Epidermal melanocyte (primary cell): ENCODE measurements around the gene TTC22.
A peak's percentile ranks its signal among the peaks of the same experiment; 100 is the strongest.

Experiments
- DNase-seq: peaks from one replicate; pipeline ENCODE4 v3.0.0; 2011; ENCODE audit warnings: low spot score; ENCODE audit not compliant: insufficient read length

The TTC22 gene

GRCh38 chr1:54808443-54809207 is 7.5 kb upstream of the TTC22 start:
- DNase-seq = no peak

- no peak for DNase-seq
Measured at GRCh38 chr1:54807756-54808155, 6.6 kb upstream of the TTC22 start.

GRCh38 chr1:54806931-54807611 is 5.9 kb upstream of the TTC22 start:
- no peak for DNase-seq

GRCh38 chr1:54805981-54806381 is 4.9 kb upstream of the TTC22 start:
- DNase-seq = no peak

GRCh38 chr1:54805466-54805865 is 4.3 kb upstream of the TTC22 start:
- DNase-seq = no peak

- no peak for DNase-seq
Measured at GRCh38 chr1:54804471-54805132, 3.5 kb upstream of the TTC22 start.

GRCh38 chr1:54803761-54804470 is 2.8 kb upstream of the TTC22 start:
- DNase-seq = no peak

- DNase-seq = no peak
Measured at GRCh38 chr1:54800041-54800898, 853 bp downstream of the TTC22 start.

GRCh38 chr1:54798769-54799641 is 2.1 kb downstream of the TTC22 start:
- DNase-seq = no peak

- no peak for DNase-seq
Measured at GRCh38 chr1:54798206-54798605, 2.9 kb downstream of the TTC22 start.

- DNase-seq = no peak
Measured at GRCh38 chr1:54796902-54797301, 4.2 kb downstream of the TTC22 start.

GRCh38 chr1:54795841-54796468 is 5.2 kb downstream of the TTC22 start:
- no peak for DNase-seq

GRCh38 chr1:54795356-54795665 is 5.8 kb downstream of the TTC22 start:
- no peak for DNase-seq

- no peak for DNase-seq
Measured at GRCh38 chr1:54794451-54795355, 6.4 kb downstream of the TTC22 start.

GRCh38 chr1:54792686-54793282 is 8.3 kb downstream of the TTC22 start:
- DNase-seq = peak; percentile 77

GRCh38 chr1:54791880-54792522 is 9.1 kb downstream of the TTC22 start:
- DNase-seq = no peak

GRCh38 chr1:54788459-54788858 is 12.7 kb downstream of the TTC22 start:
- no peak for DNase-seq

- DNase-seq = no peak
Measured at GRCh38 chr1:54787604-54788003, 13.5 kb downstream of the TTC22 start.
